ENCODE results near the gene PLCB4. TPM values are rescaled to one million over a fixed set of nuclear protein-coding genes. Genes with fewer than 3 reads are reported as not detected.

PLCB4 gene
- total and polyA plus RNA-seq, 2 experiments from 2014 or later: 6.5 to 16.1 TPM

- H3F3A ChIP-seq (replicated peaks; ENCODE audit: low read depth): no peaks in the 10 kb centered on the region
- no peak overlapping the region for H3K4me3 ChIP-seq
- H3K27me3 Mint-ChIP-seq (ENCODE audit: insufficient read depth, low read depth, poor library complexity): no peaks in the 10 kb centered on the region
- no peaks in the 10 kb centered on the region for H3K9me3 Mint-ChIP-seq
- no peaks in the 10 kb centered on the region for H3K9me2 ChIP-seq (ENCODE audit: insufficient read depth)
- H3K4me3 Mint-ChIP-seq: no peak overlapping the region
- H3K4me1 Mint-ChIP-seq: peaks cover 20% of the 10 kb centered on the region; the same call in 2 of the 3 replicates
- no peak overlapping the region for H3K27ac ChIP-seq (ENCODE audit: low read depth)
- H2AFZ ChIP-seq: no peak overlapping the region
- H3K36me3 Mint-ChIP-seq (ENCODE audit: low read depth): no peaks in the 10 kb centered on the region
- peaks cover 38% of the 10 kb centered on the region for H3K79me2 ChIP-seq (replicated peaks; ENCODE audit: insufficient read depth)
- DNase-seq (ENCODE audit: low spot score) (no peak), ATAC-seq (no peak)
- peaks cover 13% of the 10 kb centered on the region; the same call in 1 of the 2 replicates for H3K4me1 ChIP-seq (ENCODE audit: insufficient read depth)
- no peaks in the 10 kb centered on the region for H4K20me1 ChIP-seq (replicated peaks; ENCODE audit: insufficient read depth)
- no peaks in the 10 kb centered on the region for H3K36me3 ChIP-seq (ENCODE audit: insufficient read depth)
- no peak overlapping the region for H3K27ac Mint-ChIP-seq
- TF ChIP-seq EZH2phosphoT487 (IDR thresholded peaks at IDR 0.05; ENCODE audit: unreplicated experiment) (no peak), STAT1 (IDR thresholded peaks at IDR 0.05; ENCODE audit: unreplicated experiment) (no peak), POLR2AphosphoS5 (IDR thresholded peaks at IDR 0.05; ENCODE audit: low read depth) (no peak), ZNF114 (CRISPR knock-in tag; IDR thresholded peaks at IDR 0.05) (no peak), ZNF462 (CRISPR knock-in tag; IDR thresholded peaks at IDR 0.05) (no peak), CREB1 (CRISPR knock-in tag; IDR thresholded peaks at IDR 0.05; ENCODE audit: low read depth) (no peak), ZNF331 (CRISPR knock-in tag; IDR thresholded peaks at IDR 0.05; ENCODE audit: low read depth) (no peak), REST (IDR thresholded peaks at IDR 0.05; ENCODE audit: unreplicated experiment) (no peak), CTCF (conservative IDR thresholded peaks at IDR 0.05; ENCODE audit: low read depth in 2 of 2) (no peak), JUNB (IDR thresholded peaks at IDR 0.05; ENCODE audit: unreplicated experiment) (no peak), EZH2 (IDR thresholded peaks at IDR 0.05; ENCODE audit: low read depth, unreplicated experiment) (no peak), NANOG (IDR thresholded peaks at IDR 0.05; ENCODE audit: borderline replicate concordance) (no peak), ETS1 (IDR thresholded peaks at IDR 0.05) (no peak)
- no peak overlapping the region for H3K4me2 ChIP-seq
- no peaks in the 10 kb centered on the region for H3K27me3 ChIP-seq (ENCODE audit: insufficient read depth)
These were observed 23.8 kb downstream of the PLCB4 start for GRCh38 chr20:9092655-9093054.

All from GM23338 (cell line).